Activated CD4-positive, CD25-positive, alpha-beta regulatory T cell treated with anti-CD3 and anti-CD28 coated beads, Interleukin-2, amount 50 U/mL, for 72 hours (primary cell): ENCODE measurements around the gene WFS1.

ENCODE experiments used
- DNase-seq: peaks from one replicate; pipeline ENCODE4 v3.0.0; 2021

The WFS1 gene

DNA sequence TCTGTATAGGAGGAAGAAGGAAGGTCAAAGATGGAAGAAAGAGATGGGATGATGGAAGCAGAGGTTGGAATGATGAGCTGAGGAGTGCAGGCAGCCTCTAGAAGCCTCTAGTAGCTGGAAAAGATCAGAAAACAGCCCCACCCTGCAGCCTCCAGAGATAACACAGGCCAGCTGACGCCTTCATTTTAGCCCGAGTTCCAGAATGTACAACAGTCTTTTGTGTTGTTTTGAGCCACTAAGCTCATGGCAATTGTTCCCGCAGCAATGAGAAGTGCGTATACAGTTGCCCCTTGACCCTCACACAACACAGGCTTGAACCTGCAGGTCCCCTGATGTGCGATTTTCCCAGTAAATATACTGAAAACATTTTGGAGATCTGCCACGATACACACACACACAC lies 72.0 kb downstream of the WFS1 start:
- DNase-seq: no peak

DNA sequence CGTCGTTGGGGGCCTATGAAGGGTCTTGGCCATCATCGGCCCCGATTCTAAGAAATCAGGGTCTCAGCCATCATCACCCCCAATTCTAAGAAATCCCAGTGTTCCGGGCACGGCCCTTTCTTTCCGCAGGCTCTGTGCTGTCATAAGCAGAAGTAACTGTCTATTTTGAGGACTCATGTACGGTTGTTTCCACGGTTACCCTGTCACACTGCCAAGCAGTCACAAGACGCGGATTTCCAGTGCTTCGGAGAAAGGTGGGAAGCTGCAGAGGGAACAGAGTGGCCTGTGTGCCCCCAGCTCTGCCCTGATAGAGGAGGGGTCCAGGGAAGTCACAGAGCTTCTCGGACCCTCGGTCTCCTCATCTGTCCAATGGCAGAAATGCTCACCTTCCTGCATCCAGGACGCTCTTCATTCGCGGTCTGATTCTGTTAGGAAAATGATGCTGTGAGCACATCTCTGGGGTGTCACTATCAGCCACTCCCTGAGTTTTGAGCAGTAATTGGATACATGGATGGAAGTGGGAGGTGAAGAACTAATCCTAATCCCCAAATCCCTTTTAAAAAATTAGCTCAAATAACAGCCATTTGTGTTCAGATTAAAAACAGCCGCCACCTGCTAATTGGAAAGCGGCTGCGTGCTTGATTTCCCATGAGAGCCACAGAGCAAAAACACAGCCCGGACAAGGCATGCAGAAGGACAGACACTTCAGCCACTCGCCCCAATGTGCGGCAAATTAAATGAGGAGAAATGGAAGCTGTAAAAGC lies 73.1 kb downstream of the WFS1 start:
- DNase-seq: no peak

DNA sequence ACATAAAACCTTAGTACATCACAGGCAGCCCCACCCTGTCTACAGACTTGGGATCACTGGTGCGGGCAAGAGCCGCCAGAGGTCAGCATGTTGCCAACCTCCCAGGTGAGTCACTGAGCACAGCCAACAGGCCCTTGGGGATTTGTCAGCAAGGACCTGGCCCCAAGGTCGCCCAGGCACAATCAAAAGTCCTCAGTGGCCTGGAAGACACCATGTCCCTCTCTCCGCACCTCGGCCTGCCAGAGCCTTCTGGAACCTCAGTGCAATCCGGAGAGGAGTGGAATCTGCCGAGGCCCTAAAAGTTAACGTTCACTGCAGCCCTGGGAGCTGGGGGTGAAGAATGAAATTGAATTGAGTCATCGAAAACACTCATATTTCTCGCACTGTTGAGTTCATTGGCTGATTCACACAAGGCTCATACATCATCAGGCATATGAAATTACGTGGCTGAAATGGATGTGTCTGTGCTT lies 74.3 kb downstream of the WFS1 start:
- no peak for DNase-seq

- no peak for DNase-seq
These were observed 75.6 kb downstream of the WFS1 start for GRCh38 chr4:6345096-6345830.

GRCh38 chr4:6345866-6346265 lies 76.2 kb downstream of the WFS1 start:
- no peak for DNase-seq

GRCh38 chr4:6346373-6347110 lies 76.9 kb downstream of the WFS1 start:
- DNase-seq: no peak

GRCh38 chr4:6347511-6348045 lies 77.9 kb downstream of the WFS1 start:
- no peak for DNase-seq

GRCh38 chr4:6348408-6348807 lies 78.8 kb downstream of the WFS1 start:
- DNase-seq: no peak

GRCh38 chr4:6349896-6350603 lies 80.4 kb downstream of the WFS1 start:
- DNase-seq: no peak

DNA sequence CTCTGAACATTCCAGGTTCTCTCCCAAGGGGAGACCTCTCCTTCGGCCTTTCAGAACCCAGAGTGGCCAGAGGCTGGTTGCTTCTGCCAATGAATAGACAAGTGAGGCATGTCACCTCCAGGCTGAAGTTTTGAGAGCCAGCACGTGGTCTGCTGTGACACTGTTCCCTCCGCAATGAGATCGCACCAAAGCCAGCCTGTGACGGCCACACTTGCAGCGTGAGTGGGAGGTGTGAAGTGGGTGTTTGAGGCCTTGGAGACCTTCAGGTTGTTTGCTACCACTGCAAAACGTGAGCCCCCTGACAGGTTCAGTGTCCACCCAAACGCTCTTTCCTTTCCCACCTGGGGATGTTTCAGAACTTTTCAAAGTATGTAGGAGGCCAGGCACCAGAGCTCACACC lies 81.0 kb downstream of the WFS1 start:
- no peak for DNase-seq

GRCh38 chr4:6351246-6352000 lies 81.8 kb downstream of the WFS1 start:
- no peak for DNase-seq

DNA sequence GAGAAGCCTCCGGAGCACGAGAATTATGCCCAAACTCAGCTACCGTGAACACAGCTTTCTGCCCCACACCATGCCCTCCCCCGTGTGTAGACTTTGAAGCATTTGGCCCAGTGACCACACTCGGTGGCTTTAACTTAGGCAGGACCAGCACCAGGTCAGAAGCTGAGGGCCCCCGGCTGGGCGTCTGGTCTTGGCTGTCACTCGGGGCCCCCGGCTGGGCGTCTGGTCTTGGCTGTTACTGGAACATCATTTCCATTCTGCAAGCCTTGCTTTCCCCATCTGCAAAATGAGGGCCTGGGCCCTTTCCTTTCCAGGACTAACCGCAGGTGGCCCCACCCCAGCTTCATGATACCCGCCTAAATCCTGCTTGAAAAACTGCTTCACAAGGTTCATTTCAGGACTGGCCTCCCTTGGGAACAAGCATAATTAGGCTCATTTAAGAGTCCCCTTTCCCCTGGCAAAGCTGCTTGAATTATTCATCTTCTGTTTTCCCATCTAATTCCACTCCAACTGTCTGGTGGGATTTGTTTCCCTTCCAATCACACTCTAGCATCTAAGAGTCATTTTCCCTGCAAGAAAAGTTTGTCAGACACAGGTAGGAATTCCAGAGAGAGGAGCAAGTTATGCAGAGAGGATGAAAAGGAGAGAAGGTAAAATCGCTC lies 82.5 kb downstream of the WFS1 start:
- no peak for DNase-seq
